CD8-positive, alpha-beta memory T cell (primary cell): ENCODE data around the gene VSX2. TPM values are rescaled to one million over a fixed set of nuclear protein-coding genes. Genes with fewer than 3 reads are reported as not detected.

ENCODE experiments used
- CTCF ChIA-PET: fragments of 350-600 bp; sonication (Branson Sonifier 250); formaldehyde crosslinking; loops from one replicate; lab custom pipeline; 2021; ENCODE audit warnings: antibody characterized with exemption; lab: Charles Lee
- POLR2A ChIA-PET: fragments of 350-600 bp; sonication (Branson Sonifier 250); formaldehyde crosslinking; loops from one replicate; lab custom pipeline; 2021; ENCODE audit warnings: antibody characterized with exemption; lab: Charles Lee
- DNase-seq, 5 donors: peaks; one replicate each; pipeline versions ENCODE4 v3.0.0 to v3.0.0-alpha.2; 2020 to 2022; ENCODE audit warnings: mixed read lengths in 1 of 5
- H3K27ac ChIP-seq: one replicate; pipeline ENCODE4 v1.7.0; 2013; ENCODE audit warnings: low read depth, mild to moderate bottlenecking, low read length, moderate library complexity
- H3K27me3 ChIP-seq: 2 replicates; pipeline ENCODE4 v1.7.0; 2013; ENCODE audit warnings: low read length, mild to moderate bottlenecking; ENCODE audit not compliant: insufficient read depth, poor library complexity, severe bottlenecking
- H3K36me3 ChIP-seq: 2 replicates; pipeline ENCODE4 v1.7.0; 2013; ENCODE audit warnings: mild to moderate bottlenecking, low read length, moderate library complexity; ENCODE audit not compliant: insufficient read depth
- H3K4me1 ChIP-seq: 2 replicates; pipeline ENCODE4 v1.7.0; 2013; ENCODE audit warnings: mild to moderate bottlenecking, low read length, moderate library complexity; ENCODE audit not compliant: insufficient read depth
- H3K4me3 ChIP-seq: 2 replicates; pipeline ENCODE4 v1.7.0; 2013; ENCODE audit warnings: mild to moderate bottlenecking, low read length
- H3K9me3 ChIP-seq: 2 replicates; pipeline ENCODE4 v1.7.0; 2013; ENCODE audit warnings: mild to moderate bottlenecking, low read length
- H3K27ac Mint-ChIP-seq, 8 donors: one replicate each; pipeline ENCODE4 v1.8.0; 2020 to 2021; ENCODE audit warnings: mixed read lengths in 8 of 8, mild to moderate bottlenecking in 6 of 8, inconsistent platforms in 3 of 8, moderate library complexity in 3 of 8
- H3K27me3 Mint-ChIP-seq, 2 donors: one replicate each; pipeline ENCODE4 v1.8.0; 2020 to 2021; ENCODE audit warnings: mixed read lengths in 2 of 2, mild to moderate bottlenecking in 1 of 2, moderate library complexity in 1 of 2
- H3K36me3 Mint-ChIP-seq, 3 donors: one replicate each; pipeline ENCODE4 v1.8.0; 2020 to 2021; ENCODE audit warnings: mixed read lengths in 3 of 3, inconsistent platforms in 1 of 3, mild to moderate bottlenecking in 1 of 3
- H3K4me1 Mint-ChIP-seq, 3 donors: one replicate each; pipeline ENCODE4 v1.8.0; 2020 to 2021; ENCODE audit warnings: mixed read lengths in 3 of 3, inconsistent platforms in 1 of 3, mild to moderate bottlenecking in 1 of 3
- H3K4me3 Mint-ChIP-seq, 7 donors: one replicate each; pipeline ENCODE4 v1.8.0; 2020 to 2021; ENCODE audit warnings: mixed read lengths in 7 of 7, mild to moderate bottlenecking in 6 of 7, moderate library complexity in 4 of 7, inconsistent platforms in 2 of 7
- H3K9me3 Mint-ChIP-seq, 5 donors: one replicate each; pipeline ENCODE4 v1.8.0; 2020 to 2022; ENCODE audit warnings: mixed read lengths in 5 of 5, mild to moderate bottlenecking in 3 of 5, moderate library complexity in 2 of 5, inconsistent platforms in 1 of 5
- polyA plus RNA-seq: library from polyadenylated mRNA; unstranded; fragments of 300-500 nt; fragmentation: Illumina TruSeq; gene quantifications from one replicate; pipeline ENCODE4 v1.2.3, GENCODE V29; 2021
- total RNA-seq, 2 experiments: library from RNA; stranded (reverse); gene quantifications; one replicate each; pipeline ENCODE4 v1.2.3, GENCODE V29; 2021

Gene VSX2
- total and polyA plus RNA-seq, 3 experiments from 2014 or later, result not detected

GRCh38 chr14:74299061-74299545 is 59.9 kb downstream of the VSX2 start:
- Mint-ChIP-seq H3K27ac (peak overlapping the region in 7 of 8 donors; percentile 9 to 79 (median 52)), H3K36me3 (peaks cover 0 to 66% (median 10%) of the 10 kb centered on the region in 3 donors), H3K27me3 (no peaks in the 10 kb centered on the region), H3K4me3 (peak overlapping the region in 5 of 7 donors; percentile 0 to 81 (median 38)), H3K9me3 (no peaks in the 10 kb centered on the region), H3K4me1 (peaks cover 32 to 57% (median 36%) of the 10 kb centered on the region in 3 donors)
- ChIA-PET CTCF (interaction anchor here (0.9 to 1.7 kb wide), 2 partner anchors 29 to 42 kb away, joined by 3 to 7 read pairs; no protein-coding TSS in a partner anchor), POLR2A (no interaction called here)
- H3K4me1 ChIP-seq, result peaks cover 16% of the 10 kb centered on the region
- H3K4me3 ChIP-seq, result no peak overlapping the region
- peaks cover 9% of the 10 kb centered on the region for H3K36me3 ChIP-seq
- no peaks in the 10 kb centered on the region for H3K27me3 ChIP-seq
- DNase-seq, result peak in 1 of 5 donors; percentile 63
- H3K27ac ChIP-seq, result no peak overlapping the region
- no peaks in the 10 kb centered on the region for H3K9me3 ChIP-seq

GRCh38 chr14:74301594-74302151 is 62.4 kb downstream of the VSX2 start:
- Histone ChIP-seq H3K4me1 (peaks cover 18% of the 10 kb centered on the region), H3K4me3 (peak overlapping the region; percentile 74), H3K27me3 (no peaks in the 10 kb centered on the region), H3K36me3 (no peaks in the 10 kb centered on the region), H3K9me3 (no peaks in the 10 kb centered on the region), H3K27ac (no peak overlapping the region)
- Mint-ChIP-seq H3K9me3 (no peaks in the 10 kb centered on the region), H3K27me3 (no peaks in the 10 kb centered on the region), H3K36me3 (peaks cover 0 to 40% (median 8%) of the 10 kb centered on the region in 3 donors), H3K4me3 (peak overlapping the region; percentile 92 to 98 (median 97)), H3K4me1 (peaks cover 32 to 53% (median 36%) of the 10 kb centered on the region in 3 donors), H3K27ac (peak overlapping the region; percentile 39 to 98 (median 94))
- DNase-seq, result no peak
- CTCF ChIA-PET, result interaction anchor here (1.1 to 1.9 kb wide), 2 partner anchors 12 to 45 kb away, joined by 3 to 8 read pairs; no protein-coding TSS in a partner anchor
- POLR2A ChIA-PET, result interaction anchor here (0.6 kb wide), 1 partner anchor 196 kb away, joined by 3 read pairs; no protein-coding TSS in a partner anchor

- DNase-seq, result peak in 2 of 5 donors; percentile 47 to 62
- Mint-ChIP-seq H3K4me1 (peaks cover 32 to 53% (median 36%) of the 10 kb centered on the region in 3 donors), H3K27ac (peak overlapping the region; percentile 81 to 98 (median 94)), H3K27me3 (no peaks in the 10 kb centered on the region), H3K9me3 (no peaks in the 10 kb centered on the region), H3K36me3 (peaks cover 0 to 35% (median 8%) of the 10 kb centered on the region in 3 donors), H3K4me3 (peak overlapping the region; percentile 92 to 98 (median 97))
- CTCF ChIA-PET, result interaction anchor here (0.8 to 1.9 kb wide), 4 partner anchors 9 to 461 kb away, joined by 3 to 8 read pairs (median 4); partner anchors contain the start of gene YLPM1
- Histone ChIP-seq H3K36me3 (no peaks in the 10 kb centered on the region), H3K9me3 (no peaks in the 10 kb centered on the region), H3K4me1 (peaks cover 18% of the 10 kb centered on the region), H3K27ac (peak overlapping the region; percentile 87), H3K27me3 (no peaks in the 10 kb centered on the region), H3K4me3 (peak overlapping the region; percentile 74)
- POLR2A ChIA-PET, result interaction anchor here (0.6 kb wide), 1 partner anchor 195 kb away, joined by 3 read pairs; no protein-coding TSS in a partner anchor
Observed at GRCh38 chr14:74302152-74302628, 62.9 kb downstream of the VSX2 start.

GRCh38 chr14:74302634-74303569 is 63.7 kb downstream of the VSX2 start, which contains the start of gene ABCD4:
Gene ABCD4 (minus strand): TSS chr14:74302934. CDS start chr14:74302912, 22 bp downstream.
- Histone ChIP-seq H3K4me1 (peaks cover 18% of the 10 kb centered on the region), H3K9me3 (no peaks in the 10 kb centered on the region), H3K27ac (peak within 1 kb of the TSS; percentile 87), H3K36me3 (no peaks in the 10 kb centered on the region), H3K4me3 (peak within 1 kb of the TSS; percentile 74), H3K27me3 (no peaks in the 10 kb centered on the region)
- Mint-ChIP-seq H3K9me3 (no peaks in the 10 kb centered on the region), H3K36me3 (peaks cover 0 to 28% (median 8%) of the 10 kb centered on the region in 3 donors), H3K27ac (peak within 1 kb of the TSS; percentile 81 to 98 (median 95)), H3K4me1 (peaks cover 30 to 49% (median 36%) of the 10 kb centered on the region in 3 donors), H3K27me3 (no peaks in the 10 kb centered on the region), H3K4me3 (peak within 1 kb of the TSS; percentile 92 to 98 (median 97))
- CTCF ChIA-PET, result interaction anchor here (0.8 to 1.9 kb wide), 4 partner anchors 10 to 461 kb away, joined by 3 to 8 read pairs (median 4); partner anchors contain the start of gene YLPM1
- DNase-seq, result peak; percentile 66 to 83 (median 72)
- POLR2A ChIA-PET, result no interaction called here

GRCh38 chr14:74308695-74309094 is 69.4 kb downstream of the VSX2 start:
- H3K36me3 Mint-ChIP-seq, result no peaks in the 10 kb centered on the region
- H3K9me3 ChIP-seq, result no peaks in the 10 kb centered on the region
- H3K4me1 ChIP-seq, result peaks cover 6% of the 10 kb centered on the region
- DNase-seq, result no peak
- H3K4me3 ChIP-seq, result no peak overlapping the region
- H3K36me3 ChIP-seq, result no peaks in the 10 kb centered on the region
- H3K27me3 Mint-ChIP-seq, result peaks cover 0 to 5% of the 10 kb centered on the region in 2 donors
- H3K27ac ChIP-seq, result no peak overlapping the region
- H3K27ac Mint-ChIP-seq, result no peak overlapping the region
- peak overlapping the region in 1 of 7 donors; percentile 3 for H3K4me3 Mint-ChIP-seq
- H3K4me1 Mint-ChIP-seq, result peaks cover 0 to 3% (median under 1%) of the 10 kb centered on the region in 3 donors
- ChIA-PET POLR2A (no interaction called here), CTCF (interaction anchor here (1.5 to 1.7 kb wide), 2 partner anchors 10 to 14 kb away, joined by 3 read pairs; no protein-coding TSS in a partner anchor)
- no peaks in the 10 kb centered on the region for H3K27me3 ChIP-seq
- no peaks in the 10 kb centered on the region for H3K9me3 Mint-ChIP-seq

GRCh38 chr14:74309125-74310022 is 70.1 kb downstream of the VSX2 start:
- Mint-ChIP-seq H3K9me3 (no peaks in the 10 kb centered on the region), H3K27ac (peak overlapping the region in 2 of 8 donors; percentile 60 to 88), H3K4me1 (peaks cover 0 to 2% (median 0%) of the 10 kb centered on the region in 3 donors), H3K36me3 (no peaks in the 10 kb centered on the region), H3K27me3 (peaks cover 0 to 5% of the 10 kb centered on the region in 2 donors), H3K4me3 (peak overlapping the region in 1 of 7 donors; percentile 3)
- DNase-seq, result no peak
- no peaks in the 10 kb centered on the region for H3K27me3 ChIP-seq
- no peak overlapping the region for H3K27ac ChIP-seq
- H3K4me3 ChIP-seq, result no peak overlapping the region
- no peaks in the 10 kb centered on the region for H3K36me3 ChIP-seq
- no peaks in the 10 kb centered on the region for H3K4me1 ChIP-seq
- ChIA-PET CTCF (interaction anchor here (0.6 to 1.7 kb wide), 3 partner anchors 10 to 40 kb away, joined by 3 read pairs; no protein-coding TSS in a partner anchor), POLR2A (interaction anchor here (0.6 kb wide), 1 partner anchor 266 kb away, joined by 4 read pairs; no protein-coding TSS in a partner anchor)
- no peaks in the 10 kb centered on the region for H3K9me3 ChIP-seq
